ENCODE data around the gene KDM5B. TPM values are rescaled to one million over a fixed set of nuclear protein-coding genes. Genes with fewer than 3 reads are reported as not detected.

KDM5B gene
- total and polyA plus RNA-seq, 9 of the 15 experiments (the other 6 are each of a cell fraction or from before 2014, with no cell fraction given), result 15.4 to 90.6 (median 57.1) TPM

DNA sequence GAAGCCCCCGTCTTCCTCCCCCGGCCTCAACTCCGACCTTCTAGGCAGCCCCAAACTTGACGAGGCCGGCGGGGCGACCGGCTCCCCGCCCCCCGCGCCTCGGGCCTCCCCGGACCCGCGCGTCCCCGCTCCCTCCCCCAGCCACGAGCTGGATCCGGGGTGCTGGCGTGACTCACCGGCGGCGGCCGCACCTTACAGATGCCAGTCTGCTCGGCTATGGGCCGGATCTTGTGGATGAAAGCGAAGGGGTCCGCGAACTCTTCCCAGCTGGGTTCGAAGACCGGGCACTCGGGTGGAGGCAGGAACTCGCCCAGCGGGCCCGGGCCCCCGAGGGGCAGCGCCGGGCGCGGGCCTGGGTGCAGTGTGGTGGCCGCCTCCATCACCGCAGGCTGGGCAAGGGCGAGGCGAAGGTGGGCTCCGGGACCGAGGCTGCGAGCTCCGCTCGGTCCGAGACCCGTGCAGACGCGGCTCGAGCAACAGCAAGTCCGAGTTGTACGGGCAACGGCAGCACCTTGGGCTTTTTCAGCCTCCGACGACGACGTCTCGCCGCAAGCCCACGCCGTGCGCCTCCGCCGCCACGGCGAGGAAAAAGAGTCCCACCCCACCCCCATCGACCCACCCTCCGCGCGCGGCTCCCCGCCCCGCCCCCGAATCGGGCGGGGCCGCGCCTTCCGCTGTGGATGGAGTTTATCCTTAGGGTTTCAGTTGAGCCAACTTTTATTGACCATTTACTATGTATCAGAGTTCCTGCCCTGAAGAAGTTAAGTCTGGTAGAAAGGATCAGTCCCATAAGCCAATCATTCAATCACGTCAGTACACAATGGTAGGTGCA is at the start of gene KDM5B (continued):
- TF ChIP-seq, protein P1, sequence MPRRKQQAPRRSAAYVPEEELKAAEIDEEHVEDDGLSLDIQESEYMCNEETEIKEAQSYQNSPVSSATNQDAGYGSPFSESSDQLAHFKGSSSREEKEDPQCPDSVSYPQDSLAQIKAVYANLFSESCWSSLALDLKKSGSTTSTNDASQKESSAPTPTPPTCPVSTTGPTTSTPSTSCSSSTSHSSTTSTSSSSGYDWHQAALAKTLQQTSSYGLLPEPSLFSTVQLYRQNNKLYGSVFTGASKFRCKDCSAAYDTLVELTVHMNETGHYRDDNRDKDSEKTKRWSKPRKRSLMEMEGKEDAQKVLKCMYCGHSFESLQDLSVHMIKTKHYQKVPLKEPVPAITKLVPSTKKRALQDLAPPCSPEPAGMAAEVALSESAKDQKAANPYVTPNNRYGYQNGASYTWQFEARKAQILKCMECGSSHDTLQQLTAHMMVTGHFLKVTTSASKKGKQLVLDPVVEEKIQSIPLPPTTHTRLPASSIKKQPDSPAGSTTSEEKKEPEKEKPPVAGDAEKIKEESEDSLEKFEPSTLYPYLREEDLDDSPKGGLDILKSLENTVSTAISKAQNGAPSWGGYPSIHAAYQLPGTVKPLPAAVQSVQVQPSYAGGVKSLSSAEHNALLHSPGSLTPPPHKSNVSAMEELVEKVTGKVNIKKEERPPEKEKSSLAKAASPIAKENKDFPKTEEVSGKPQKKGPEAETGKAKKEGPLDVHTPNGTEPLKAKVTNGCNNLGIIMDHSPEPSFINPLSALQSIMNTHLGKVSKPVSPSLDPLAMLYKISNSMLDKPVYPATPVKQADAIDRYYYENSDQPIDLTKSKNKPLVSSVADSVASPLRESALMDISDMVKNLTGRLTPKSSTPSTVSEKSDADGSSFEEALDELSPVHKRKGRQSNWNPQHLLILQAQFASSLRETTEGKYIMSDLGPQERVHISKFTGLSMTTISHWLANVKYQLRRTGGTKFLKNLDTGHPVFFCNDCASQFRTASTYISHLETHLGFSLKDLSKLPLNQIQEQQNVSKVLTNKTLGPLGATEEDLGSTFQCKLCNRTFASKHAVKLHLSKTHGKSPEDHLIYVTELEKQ (CRISPR knock-in tag; IDR thresholded peaks at IDR 0.05), result no peak
- TF ChIP-seq ZNF589 (CRISPR knock-in tag; IDR thresholded peaks at IDR 0.05; ENCODE audit: low read depth), result no peak; the same call in 1 of the 2 replicates
- TF ChIP-seq RBM22 (IDR thresholded peaks at IDR 0.05; ENCODE audit: low read depth, low read length, poor library complexity, severe bottlenecking), result no peak
- TF ChIP-seq, protein P2, sequence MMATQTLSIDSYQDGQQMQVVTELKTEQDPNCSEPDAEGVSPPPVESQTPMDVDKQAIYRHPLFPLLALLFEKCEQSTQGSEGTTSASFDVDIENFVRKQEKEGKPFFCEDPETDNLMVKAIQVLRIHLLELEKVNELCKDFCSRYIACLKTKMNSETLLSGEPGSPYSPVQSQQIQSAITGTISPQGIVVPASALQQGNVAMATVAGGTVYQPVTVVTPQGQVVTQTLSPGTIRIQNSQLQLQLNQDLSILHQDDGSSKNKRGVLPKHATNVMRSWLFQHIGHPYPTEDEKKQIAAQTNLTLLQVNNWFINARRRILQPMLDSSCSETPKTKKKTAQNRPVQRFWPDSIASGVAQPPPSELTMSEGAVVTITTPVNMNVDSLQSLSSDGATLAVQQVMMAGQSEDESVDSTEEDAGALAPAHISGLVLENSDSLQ (IDR thresholded peaks at IDR 0.05), result no peak
- peak; percentile 37; the same call in 1 of the 2 replicates for TF ChIP-seq NCOR1 (IDR thresholded peaks at IDR 0.05)
- TF ChIP-seq, protein P3, sequence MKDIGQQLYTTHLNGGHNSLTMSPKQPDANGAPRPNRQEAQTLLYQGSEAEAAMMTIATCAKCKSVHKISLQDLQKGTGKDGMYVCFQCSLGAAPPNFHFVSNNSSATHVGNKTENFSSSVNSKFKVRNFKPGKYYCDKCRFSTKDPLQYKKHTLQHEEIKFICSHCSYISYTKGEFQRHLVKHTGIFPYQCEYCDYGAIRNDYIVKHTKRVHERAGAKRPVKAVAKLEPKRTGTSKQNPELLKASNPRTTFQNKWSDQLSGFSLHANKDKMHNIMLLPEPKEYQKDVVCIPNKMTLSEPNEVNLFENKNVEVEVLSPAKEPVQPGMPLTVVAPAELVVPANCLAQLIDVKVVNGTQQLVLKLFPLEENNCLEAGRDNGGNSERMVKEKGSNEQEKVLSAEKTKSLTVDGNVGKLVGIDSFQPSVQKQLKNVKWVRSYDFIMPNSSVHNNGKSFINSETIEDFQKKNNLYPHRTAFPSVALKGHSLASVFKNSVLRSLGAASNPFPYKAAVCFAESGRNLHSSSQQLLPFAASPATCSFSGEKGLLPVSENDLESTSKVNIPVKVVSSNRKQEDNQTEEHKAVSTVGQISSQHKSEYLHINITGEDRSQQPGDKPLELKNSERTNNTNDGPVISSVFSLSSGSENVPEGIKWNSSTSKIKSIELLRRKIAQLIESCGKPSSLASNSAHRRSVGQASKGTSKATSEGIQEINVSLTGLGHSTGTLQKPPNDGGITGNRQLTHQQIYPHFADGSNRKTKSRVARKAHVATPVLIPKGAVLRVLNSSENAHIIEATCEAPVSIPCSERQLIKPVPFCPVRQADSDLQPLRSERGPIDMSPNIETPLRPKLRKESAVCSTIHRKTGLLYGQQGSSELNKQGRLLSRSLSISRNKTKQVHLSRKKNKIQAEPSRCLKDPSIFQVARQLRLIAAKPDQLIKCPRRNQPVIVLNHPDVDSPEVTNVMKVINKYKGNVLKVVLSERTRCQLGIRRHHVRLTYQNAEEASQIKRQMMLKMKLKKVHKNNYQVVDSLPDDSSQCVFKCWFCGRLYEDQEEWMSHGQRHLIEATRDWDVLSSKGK (CRISPR knock-in tag; IDR thresholded peaks at IDR 0.05), result no peak
- TF ChIP-seq, protein P4, sequence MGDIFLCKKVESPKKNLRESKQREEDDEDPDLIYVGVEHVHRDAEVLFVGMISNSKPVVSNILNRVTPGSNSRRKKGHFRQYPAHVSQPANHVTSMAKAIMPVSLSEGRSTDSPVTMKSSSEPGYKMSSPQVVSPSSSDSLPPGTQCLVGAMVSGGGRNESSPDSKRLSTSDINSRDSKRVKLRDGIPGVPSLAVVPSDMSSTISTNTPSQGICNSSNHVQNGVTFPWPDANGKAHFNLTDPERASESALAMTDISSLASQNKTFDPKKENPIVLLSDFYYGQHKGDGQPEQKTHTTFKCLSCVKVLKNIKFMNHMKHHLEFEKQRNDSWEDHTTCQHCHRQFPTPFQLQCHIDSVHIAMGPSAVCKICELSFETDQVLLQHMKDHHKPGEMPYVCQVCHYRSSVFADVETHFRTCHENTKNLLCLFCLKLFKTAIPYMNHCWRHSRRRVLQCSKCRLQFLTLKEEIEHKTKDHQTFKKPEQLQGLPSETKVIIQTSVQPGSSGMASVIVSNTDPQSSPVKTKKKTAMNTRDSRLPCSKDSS (IDR thresholded peaks at IDR 0.05; ENCODE audit: low read depth, partially characterized antibody), result no peak
- TF ChIP-seq, protein P5, sequence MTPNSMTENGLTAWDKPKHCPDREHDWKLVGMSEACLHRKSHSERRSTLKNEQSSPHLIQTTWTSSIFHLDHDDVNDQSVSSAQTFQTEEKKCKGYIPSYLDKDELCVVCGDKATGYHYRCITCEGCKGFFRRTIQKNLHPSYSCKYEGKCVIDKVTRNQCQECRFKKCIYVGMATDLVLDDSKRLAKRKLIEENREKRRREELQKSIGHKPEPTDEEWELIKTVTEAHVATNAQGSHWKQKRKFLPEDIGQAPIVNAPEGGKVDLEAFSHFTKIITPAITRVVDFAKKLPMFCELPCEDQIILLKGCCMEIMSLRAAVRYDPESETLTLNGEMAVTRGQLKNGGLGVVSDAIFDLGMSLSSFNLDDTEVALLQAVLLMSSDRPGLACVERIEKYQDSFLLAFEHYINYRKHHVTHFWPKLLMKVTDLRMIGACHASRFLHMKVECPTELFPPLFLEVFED (CRISPR knock-in tag; conservative IDR thresholded peaks at IDR 0.05), result no peak
- no peak for TF ChIP-seq NUFIP1 (IDR thresholded peaks at IDR 0.05; ENCODE audit: partially characterized antibody)
- no peak for TF ChIP-seq NFE2 (IDR thresholded peaks at IDR 0.05; ENCODE audit: low read depth)
- peak; percentile 82 for TF ChIP-seq SUPT5H (IDR thresholded peaks at IDR 0.05)
- TF ChIP-seq, protein P6, sequence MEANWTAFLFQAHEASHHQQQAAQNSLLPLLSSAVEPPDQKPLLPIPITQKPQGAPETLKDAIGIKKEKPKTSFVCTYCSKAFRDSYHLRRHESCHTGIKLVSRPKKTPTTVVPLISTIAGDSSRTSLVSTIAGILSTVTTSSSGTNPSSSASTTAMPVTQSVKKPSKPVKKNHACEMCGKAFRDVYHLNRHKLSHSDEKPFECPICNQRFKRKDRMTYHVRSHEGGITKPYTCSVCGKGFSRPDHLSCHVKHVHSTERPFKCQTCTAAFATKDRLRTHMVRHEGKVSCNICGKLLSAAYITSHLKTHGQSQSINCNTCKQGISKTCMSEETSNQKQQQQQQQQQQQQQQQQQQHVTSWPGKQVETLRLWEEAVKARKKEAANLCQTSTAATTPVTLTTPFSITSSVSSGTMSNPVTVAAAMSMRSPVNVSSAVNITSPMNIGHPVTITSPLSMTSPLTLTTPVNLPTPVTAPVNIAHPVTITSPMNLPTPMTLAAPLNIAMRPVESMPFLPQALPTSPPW (CRISPR knock-in tag; IDR thresholded peaks at IDR 0.05), result peak; percentile 93
- TF ChIP-seq ZNF778 (CRISPR knock-in tag; IDR thresholded peaks at IDR 0.05), result no peak
- TF ChIP-seq ZNF253 (CRISPR knock-in tag; conservative IDR thresholded peaks at IDR 0.05), result no peak

Data from K562 (cell line).